Fibroblast of lung (primary cell): ENCODE measurements around the gene RTN4RL1. TPM values are rescaled to one million over a fixed set of nuclear protein-coding genes. Genes with fewer than 3 reads are reported as not detected.

Experiments
- DNase-seq, 2 donors: peaks; one replicate each; pipeline versions ENCODE4 v3.0.0 to v3.0.0-alpha.2; 2010; ENCODE audit warnings: low read depth in 2 of 2
- H2AFZ ChIP-seq: 2 replicates; pipeline ENCODE4 v1.5.1; 2012; ENCODE audit warnings: low read length, control low read depth, inconsistent platforms
- H3K27ac ChIP-seq: 2 replicates; pipeline ENCODE4 v1.5.1; 2011; ENCODE audit warnings: low read length, control low read depth; ENCODE audit not compliant: insufficient read depth
- H3K27me3 ChIP-seq: 2 replicates; pipeline ENCODE4 v1.5.1; 2011; ENCODE audit warnings: mild to moderate bottlenecking, low read length; ENCODE audit not compliant: control insufficient read depth, insufficient read depth
- H3K36me3 ChIP-seq: 2 replicates; pipeline ENCODE4 v1.5.1; 2011; ENCODE audit warnings: low read length; ENCODE audit not compliant: control insufficient read depth, insufficient read depth
- H3K4me1 ChIP-seq: 2 replicates; pipeline ENCODE4 v1.5.1; 2011; ENCODE audit warnings: low read length; ENCODE audit not compliant: control insufficient read depth, insufficient read depth; ENCODE audit errors: extremely low read depth
- H3K4me2 ChIP-seq: 2 replicates; pipeline ENCODE4 v1.5.1; 2011; ENCODE audit warnings: low read length, control low read depth; ENCODE audit not compliant: insufficient read depth; ENCODE audit errors: extremely low read depth
- H3K4me3 ChIP-seq, 4 experiments: fragments of 200-600 bp in 1 of 4; sonication (generic) in 1 of 4; replicated peaks in 1 of 4; 2 replicates each; pipeline ENCODE4 v1.5.1; 2011 to 2016; ENCODE audit warnings: low read length in 4 of 4, low read depth in 3 of 4, mild to moderate bottlenecking in 3 of 4, control low read depth in 2 of 4, inconsistent platforms in 1 of 4, mixed read lengths in 1 of 4; ENCODE audit not compliant: insufficient read depth in 1 of 4; ENCODE audit errors: control extremely low read depth in 1 of 4
- H3K79me2 ChIP-seq: 2 replicates; pipeline ENCODE4 v1.5.1; 2012; ENCODE audit warnings: mild to moderate bottlenecking, low read length, inconsistent platforms; ENCODE audit not compliant: control insufficient read depth, insufficient read depth
- H3K9ac ChIP-seq: 2 replicates; pipeline ENCODE4 v1.5.1; 2011; ENCODE audit warnings: mild to moderate bottlenecking, low read length, control low read depth; ENCODE audit not compliant: insufficient read depth
- H3K9me3 ChIP-seq: 2 replicates; pipeline ENCODE4 v1.5.1; 2012; ENCODE audit warnings: low read depth, low read length; ENCODE audit not compliant: control insufficient read depth, insufficient read depth
- H4K20me1 ChIP-seq: 2 replicates; pipeline ENCODE4 v1.5.1; 2011; ENCODE audit warnings: low read length; ENCODE audit not compliant: control insufficient read depth, insufficient read depth; ENCODE audit errors: extremely low read depth
- EZH2 ChIP-seq: IDR thresholded peaks from 2 replicates; pipeline ENCODE4 v1.5.1; 2012; ENCODE audit warnings: low read length, control low read depth, mild to moderate bottlenecking; ENCODE audit errors: missing control alignments
- polyA plus RNA-seq, 2 donors: library from polyadenylated mRNA; depleted of rRNA in 1 of 2; stranded (reverse) in 1 of 2; unstranded in 1 of 2; fragments of >200 nt; gene quantifications; 2 replicates each; pipeline ENCODE4 v1.2.1, GENCODE V29; 2011 to 2012; ENCODE audit warnings: missing spikeins in 1 of 2
- total RNA-seq: library from RNA; depleted of rRNA; stranded (reverse); fragments of >200 nt; gene quantifications from 2 replicates; pipeline ENCODE4 v1.2.1, GENCODE V29; 2014
- TF ChIP-seq, protein P1 (sequence below), 2 donors: IDR thresholded peaks in 1 of 2; conservative IDR thresholded peaks in 1 of 2; 1 replicate in 1 of 2; 2 replicates in 1 of 2; pipeline ENCODE4 v1.5.1; 2011 to 2012; ENCODE audit warnings: low read length in 2 of 2, control low read depth in 1 of 2, inconsistent platforms in 1 of 2, low read depth in 1 of 2, mild to moderate bottlenecking in 1 of 2

The RTN4RL1 gene
- total and polyA plus RNA-seq, 2 donors (not counting 1 experiment from before 2014, with no cell fraction given) = 0.39 to 0.83 TPM

DNA sequence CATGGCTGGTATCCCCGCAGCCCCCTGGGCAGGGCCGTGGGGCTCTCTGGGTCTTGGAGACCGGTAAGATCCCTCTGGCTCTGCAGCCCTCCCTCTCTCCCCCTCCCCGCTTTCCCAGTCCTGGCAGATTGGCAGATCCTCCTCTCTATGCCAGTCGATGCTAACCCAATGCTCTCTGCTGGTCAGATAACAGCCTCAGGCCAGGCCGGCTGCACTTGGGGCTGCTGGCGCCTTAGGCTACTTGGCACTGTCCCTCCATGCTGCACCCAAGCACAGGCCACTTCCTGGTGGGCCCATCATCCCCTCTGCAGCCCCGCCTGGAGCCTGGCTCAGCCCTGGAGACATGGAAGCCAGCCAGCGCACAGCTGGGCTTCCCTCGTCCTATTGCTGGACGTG is 81.7 kb downstream of the RTN4RL1 start:
- Histone ChIP-seq H3K27ac (no peak overlapping the region), H3K9ac (no peak overlapping the region), H3K36me3 (no peaks in the 10 kb centered on the region), H3K9me3 (no peaks in the 10 kb centered on the region), H3K4me3 (no peak overlapping the region), H3K27me3 (peaks cover 5% of the 10 kb centered on the region), H4K20me1 (peaks cover 2% of the 10 kb centered on the region), H3K79me2 (no peaks in the 10 kb centered on the region), H2AFZ (no peak overlapping the region), H3K4me2 (no peak overlapping the region), H3K4me1 (no peaks in the 10 kb centered on the region)
- TF ChIP-seq, protein P1, sequence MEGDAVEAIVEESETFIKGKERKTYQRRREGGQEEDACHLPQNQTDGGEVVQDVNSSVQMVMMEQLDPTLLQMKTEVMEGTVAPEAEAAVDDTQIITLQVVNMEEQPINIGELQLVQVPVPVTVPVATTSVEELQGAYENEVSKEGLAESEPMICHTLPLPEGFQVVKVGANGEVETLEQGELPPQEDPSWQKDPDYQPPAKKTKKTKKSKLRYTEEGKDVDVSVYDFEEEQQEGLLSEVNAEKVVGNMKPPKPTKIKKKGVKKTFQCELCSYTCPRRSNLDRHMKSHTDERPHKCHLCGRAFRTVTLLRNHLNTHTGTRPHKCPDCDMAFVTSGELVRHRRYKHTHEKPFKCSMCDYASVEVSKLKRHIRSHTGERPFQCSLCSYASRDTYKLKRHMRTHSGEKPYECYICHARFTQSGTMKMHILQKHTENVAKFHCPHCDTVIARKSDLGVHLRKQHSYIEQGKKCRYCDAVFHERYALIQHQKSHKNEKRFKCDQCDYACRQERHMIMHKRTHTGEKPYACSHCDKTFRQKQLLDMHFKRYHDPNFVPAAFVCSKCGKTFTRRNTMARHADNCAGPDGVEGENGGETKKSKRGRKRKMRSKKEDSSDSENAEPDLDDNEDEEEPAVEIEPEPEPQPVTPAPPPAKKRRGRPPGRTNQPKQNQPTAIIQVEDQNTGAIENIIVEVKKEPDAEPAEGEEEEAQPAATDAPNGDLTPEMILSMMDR (conservative IDR thresholded peaks at IDR 0.05 in 1 of 2, IDR thresholded peaks at IDR 0.05 in 1 of 2; ENCODE audit: low read depth in 1 of 2, low read length in 2 of 2) = no peak
- no peak for TF ChIP-seq EZH2
- no peak for DNase-seq

- no peak overlapping the region for H3K4me2 ChIP-seq
- H3K36me3 ChIP-seq = no peaks in the 10 kb centered on the region
- no peaks in the 10 kb centered on the region for H3K79me2 ChIP-seq
- no peak for DNase-seq
- H2AFZ ChIP-seq = no peak overlapping the region
- H3K9ac ChIP-seq = no peak overlapping the region
- no peak overlapping the region for H3K27ac ChIP-seq
- TF ChIP-seq EZH2 = no peak
- TF ChIP-seq, protein P1 (conservative IDR thresholded peaks at IDR 0.05 in 1 of 2, IDR thresholded peaks at IDR 0.05 in 1 of 2; ENCODE audit: low read depth in 1 of 2, low read length in 2 of 2) = no peak
- H3K9me3 ChIP-seq = no peaks in the 10 kb centered on the region
- no peaks in the 10 kb centered on the region for H3K4me1 ChIP-seq
- H3K4me3 ChIP-seq = no peak overlapping the region
- peaks cover 5% of the 10 kb centered on the region for H3K27me3 ChIP-seq
- H4K20me1 ChIP-seq = peaks cover 2% of the 10 kb centered on the region
These were observed 82.3 kb downstream of the RTN4RL1 start for GRCh38 chr17:1942666-1943435.

DNA sequence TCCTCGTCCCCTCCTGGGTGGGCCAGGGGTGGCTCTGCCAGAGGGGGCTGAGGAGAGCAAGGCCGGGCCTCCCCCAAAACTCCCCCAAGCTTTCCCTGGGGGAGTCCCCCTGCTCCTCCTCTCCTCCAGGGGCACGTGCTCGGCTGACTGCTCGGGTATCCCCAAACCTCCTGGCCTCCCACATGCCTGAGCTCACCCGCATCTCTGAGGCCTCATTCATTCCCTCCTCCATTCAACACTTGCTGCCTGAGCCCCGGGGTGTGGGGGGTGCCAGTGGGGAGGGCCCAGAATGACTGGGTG is 83.1 kb downstream of the RTN4RL1 start:
- no peak overlapping the region for H3K9ac ChIP-seq
- peaks cover 5% of the 10 kb centered on the region for H3K27me3 ChIP-seq
- TF ChIP-seq EZH2 = no peak
- TF ChIP-seq, protein P1 (conservative IDR thresholded peaks at IDR 0.05 in 1 of 2, IDR thresholded peaks at IDR 0.05 in 1 of 2; ENCODE audit: low read depth in 1 of 2, low read length in 2 of 2) = no peak
- no peak overlapping the region for H3K27ac ChIP-seq
- no peaks in the 10 kb centered on the region for H3K79me2 ChIP-seq
- H2AFZ ChIP-seq = no peak overlapping the region
- no peaks in the 10 kb centered on the region for H3K4me1 ChIP-seq
- H3K4me3 ChIP-seq = no peak overlapping the region
- no peaks in the 10 kb centered on the region for H3K36me3 ChIP-seq
- peaks cover 2% of the 10 kb centered on the region for H4K20me1 ChIP-seq
- no peak overlapping the region for H3K4me2 ChIP-seq
- no peak for DNase-seq
- H3K9me3 ChIP-seq = no peaks in the 10 kb centered on the region
